HG02763 (cell line): ENCODE results near the gene NPR3.

Experiments used
- ATAC-seq: cut with Tn5 transposase; IDR thresholded peaks from one replicate; pipeline ENCODE4 v1.9.1; 2021; ENCODE audit warnings: mild to moderate bottlenecking, moderate library complexity; ENCODE audit not compliant: unreplicated experiment

The NPR3 gene, protein sequence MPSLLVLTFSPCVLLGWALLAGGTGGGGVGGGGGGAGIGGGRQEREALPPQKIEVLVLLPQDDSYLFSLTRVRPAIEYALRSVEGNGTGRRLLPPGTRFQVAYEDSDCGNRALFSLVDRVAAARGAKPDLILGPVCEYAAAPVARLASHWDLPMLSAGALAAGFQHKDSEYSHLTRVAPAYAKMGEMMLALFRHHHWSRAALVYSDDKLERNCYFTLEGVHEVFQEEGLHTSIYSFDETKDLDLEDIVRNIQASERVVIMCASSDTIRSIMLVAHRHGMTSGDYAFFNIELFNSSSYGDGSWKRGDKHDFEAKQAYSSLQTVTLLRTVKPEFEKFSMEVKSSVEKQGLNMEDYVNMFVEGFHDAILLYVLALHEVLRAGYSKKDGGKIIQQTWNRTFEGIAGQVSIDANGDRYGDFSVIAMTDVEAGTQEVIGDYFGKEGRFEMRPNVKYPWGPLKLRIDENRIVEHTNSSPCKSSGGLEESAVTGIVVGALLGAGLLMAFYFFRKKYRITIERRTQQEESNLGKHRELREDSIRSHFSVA

DNA sequence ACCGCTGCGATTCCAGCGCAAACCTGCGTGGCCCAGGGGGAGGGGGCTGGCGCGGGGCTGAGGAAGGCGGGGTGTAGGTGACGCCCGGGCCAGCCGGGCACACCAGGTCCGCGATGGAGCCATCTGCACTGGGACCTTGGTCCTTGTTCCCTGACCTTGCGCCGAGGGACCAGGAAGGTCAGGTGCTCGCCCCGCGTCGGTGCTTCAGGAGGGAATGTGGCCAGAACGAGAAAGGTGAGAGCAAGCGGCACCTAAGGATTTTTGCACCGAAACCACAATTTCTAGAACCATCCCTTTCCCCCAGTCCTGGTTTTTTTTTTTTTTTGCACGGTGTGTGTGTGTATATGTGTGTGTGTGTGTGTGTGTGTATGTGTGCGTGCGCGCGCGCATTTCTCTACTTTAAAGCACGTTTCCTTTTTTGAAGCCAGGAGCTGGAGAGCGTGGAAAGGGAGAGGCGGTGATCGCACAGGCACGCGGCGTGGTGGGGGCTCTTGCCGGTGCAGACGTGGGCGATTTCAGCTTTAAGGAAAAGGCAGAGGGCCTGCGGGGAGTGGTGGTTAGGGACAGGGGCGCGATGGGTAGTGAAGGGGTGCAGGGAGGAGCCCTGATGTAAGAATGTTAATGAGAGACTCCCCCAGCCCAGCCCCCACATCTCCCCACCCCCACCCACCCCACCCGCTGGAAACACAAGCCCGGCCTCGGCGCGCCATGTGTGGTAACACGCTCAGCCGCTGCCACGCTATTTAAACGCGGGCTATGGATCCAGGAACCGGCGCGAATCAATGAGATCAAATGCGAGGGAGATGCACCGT lies at the start of gene NPR3:
TSS of gene NPR3 (plus strand) at position 772 of the 812 bp plus-strand sequence. CDS start 456 bp downstream, outside the sequence.
- no peak for ATAC-seq

- no peak for ATAC-seq
Observed at GRCh38 chr5:32664523-32664922, 46.6 kb upstream of the NPR3 start.

DNA sequence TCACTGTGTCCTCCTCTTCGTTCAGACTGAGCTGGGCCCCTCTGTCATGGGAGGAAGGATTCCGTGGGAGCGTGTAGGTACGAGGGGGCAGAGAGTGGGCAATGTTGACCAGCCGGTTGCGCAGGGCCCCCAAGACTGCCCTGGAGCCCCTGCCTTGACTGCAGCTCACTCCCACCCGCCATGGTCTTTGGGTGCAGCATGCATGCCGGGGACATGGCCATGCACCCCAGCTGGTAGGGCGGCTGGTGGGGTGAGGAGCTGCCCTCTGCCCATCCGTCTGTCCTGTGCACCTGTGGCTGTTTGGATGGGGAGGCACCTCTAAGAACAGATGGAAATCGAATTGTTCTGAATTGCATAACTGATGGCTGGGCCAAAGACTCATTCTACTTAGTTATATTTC lies 42.6 kb upstream of the NPR3 start:
- no peak for ATAC-seq

- no peak for ATAC-seq
Observed at GRCh38 chr5:32673272-32673671, 37.8 kb upstream of the NPR3 start.

DNA sequence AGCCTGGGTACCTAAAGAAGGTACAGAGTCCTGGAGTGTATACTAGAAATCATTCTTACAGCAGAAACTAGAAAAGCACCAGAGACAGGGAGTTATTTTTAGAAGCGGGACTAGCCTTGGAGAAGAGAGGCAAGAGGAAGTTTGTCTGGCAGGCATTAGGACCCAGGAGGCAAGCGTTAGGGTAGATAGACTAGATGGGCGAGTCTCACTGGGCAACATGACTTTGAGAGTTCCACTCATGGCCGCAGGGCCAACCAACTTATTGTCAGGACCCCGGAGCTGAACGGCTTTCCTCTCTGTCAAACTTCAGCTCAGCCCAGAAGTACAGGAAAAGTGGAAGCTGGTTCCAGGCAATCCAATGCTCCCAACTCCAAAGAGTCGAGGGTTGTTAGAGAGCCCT lies 34.1 kb upstream of the NPR3 start:
- no peak for ATAC-seq

GRCh38 chr5:32678472-32678871 lies 32.6 kb upstream of the NPR3 start:
- no peak for ATAC-seq

DNA sequence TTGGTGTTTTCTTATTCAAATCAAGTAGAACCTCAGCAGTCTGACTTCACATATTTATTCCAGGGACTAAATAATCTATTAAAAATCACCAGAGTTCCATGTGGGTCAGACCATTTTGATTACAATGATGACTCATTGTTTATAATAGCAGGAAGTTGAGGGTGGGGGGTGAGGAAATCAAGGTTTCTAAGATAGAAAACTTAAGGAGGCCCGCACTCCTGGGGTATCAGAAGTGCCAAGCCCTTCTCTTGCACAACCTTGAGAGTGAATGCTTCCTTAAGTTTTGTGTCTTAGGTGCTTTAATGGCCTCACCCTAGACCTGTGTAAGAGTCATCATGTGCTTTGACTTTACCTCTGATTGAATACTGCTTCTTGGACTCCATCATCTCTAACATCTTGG lies 31.9 kb upstream of the NPR3 start:
- no peak for ATAC-seq

GRCh38 chr5:32680183-32680582 lies 30.9 kb upstream of the NPR3 start:
- ATAC-seq, result no peak

- no peak for ATAC-seq
Observed at GRCh38 chr5:32683125-32683524, 28.0 kb upstream of the NPR3 start.

GRCh38 chr5:32684260-32684659 lies 26.9 kb upstream of the NPR3 start:
- no peak for ATAC-seq

DNA sequence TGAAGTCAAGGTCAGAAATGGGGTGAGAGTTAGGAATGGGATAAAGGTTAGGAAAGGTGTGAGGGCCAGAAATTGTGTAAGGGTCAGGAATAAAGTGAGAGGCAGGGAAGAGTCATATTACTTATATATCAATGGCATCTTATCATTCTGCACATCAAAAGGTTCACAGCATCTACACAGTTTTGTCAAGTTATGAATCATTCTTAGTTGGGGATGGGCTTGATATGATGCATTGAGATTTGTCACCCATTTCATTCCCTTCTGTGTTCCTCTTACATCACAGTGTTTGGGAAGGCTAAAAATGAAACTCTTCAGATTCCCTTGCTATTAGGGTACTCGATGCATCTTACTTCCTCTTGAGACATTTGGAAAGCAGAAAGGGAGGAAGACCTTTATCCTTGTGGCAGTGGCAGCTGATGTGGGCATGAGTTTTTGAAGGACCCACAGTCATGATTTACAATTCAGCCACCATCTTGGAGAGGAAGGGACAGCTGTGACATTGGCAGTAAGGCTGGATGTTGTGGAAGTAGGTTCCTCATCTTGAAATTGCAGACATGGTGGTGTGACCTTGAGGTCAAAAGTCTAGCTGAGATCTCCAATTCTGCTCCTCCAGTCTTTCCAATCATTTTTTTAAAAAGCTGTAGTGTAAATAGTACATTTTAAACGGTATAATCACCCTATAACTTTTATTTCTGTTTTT lies 24.2 kb upstream of the NPR3 start:
- ATAC-seq, result no peak

DNA sequence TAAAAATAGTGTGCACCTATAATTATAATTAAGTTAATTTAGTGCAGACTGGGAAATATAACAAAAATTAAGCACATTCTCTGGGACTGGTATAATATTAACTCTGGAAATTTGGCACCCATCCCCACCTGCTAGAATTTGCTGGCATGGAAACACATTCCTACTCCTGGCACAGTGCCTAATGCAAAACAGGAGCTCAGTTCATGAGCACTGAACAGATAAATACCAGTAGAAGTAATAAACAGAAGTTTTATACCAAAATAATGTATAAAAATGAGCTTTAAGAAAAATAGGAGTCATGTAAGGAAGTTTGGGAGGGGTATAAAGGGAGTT lies 23.7 kb upstream of the NPR3 start:
- no peak for ATAC-seq

DNA sequence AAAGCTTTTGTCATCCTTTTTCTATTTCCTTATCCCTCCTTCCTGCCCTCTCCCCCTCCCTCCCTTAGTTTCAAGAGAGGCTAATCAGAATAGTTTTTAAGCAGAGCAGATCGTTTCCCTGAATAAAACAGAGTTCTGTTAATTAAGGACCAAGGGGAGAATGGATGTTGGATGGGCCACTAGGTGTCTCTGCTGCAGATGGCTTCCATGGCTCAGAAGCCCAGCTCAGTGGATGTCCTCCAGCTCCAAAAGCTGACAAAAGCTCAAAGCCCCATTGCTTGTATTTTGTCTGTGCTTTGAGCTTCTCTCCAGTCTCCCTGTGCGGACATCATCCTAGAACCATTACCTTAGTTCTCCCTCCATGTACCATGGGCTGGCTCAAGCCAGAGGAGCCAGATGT lies 21.0 kb upstream of the NPR3 start:
- ATAC-seq, result no peak

DNA sequence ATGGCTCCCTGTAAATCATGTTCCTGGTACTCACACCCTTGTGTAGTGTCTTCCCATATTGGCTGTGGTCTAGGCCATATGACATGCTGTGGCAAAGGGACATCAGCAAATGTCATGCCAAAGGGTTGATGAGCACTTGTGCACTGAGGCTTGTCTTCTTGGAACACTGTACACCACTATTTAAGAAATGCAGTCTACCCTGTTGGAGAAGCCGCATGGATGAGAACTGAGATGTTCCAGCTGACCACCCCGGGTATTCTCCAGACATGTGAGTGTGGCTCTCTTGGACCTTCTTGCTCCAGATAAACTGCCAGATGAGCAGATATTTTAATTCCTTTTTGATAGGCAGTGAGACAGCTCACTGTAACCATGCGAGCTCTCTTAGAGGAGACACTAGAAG lies 20.5 kb upstream of the NPR3 start:
- no peak for ATAC-seq

- no peak for ATAC-seq
Observed at GRCh38 chr5:32692036-32692746, 18.9 kb upstream of the NPR3 start.

DNA sequence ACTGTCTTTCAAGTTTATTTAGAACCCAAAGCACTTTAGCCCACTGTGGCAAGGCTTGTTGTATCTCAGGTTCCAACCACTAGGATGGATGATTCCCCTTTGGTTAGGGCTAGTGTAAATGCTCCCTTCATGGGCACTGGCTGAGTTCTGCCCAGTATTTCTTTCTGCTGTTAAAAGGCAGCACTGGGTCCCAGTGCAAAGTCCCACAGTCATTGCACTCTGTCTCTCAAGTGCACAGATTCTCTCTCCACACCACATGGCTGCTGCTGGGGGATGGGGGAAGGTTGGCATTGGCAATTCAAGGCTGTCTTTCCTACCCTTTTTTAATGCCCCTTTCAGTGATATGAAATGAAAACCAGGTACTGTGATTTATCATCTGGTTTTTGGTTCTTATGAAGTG lies 7.2 kb upstream of the NPR3 start:
- no peak for ATAC-seq

GRCh38 chr5:32707418-32707997 lies 3.6 kb upstream of the NPR3 start:
- ATAC-seq, result no peak

DNA sequence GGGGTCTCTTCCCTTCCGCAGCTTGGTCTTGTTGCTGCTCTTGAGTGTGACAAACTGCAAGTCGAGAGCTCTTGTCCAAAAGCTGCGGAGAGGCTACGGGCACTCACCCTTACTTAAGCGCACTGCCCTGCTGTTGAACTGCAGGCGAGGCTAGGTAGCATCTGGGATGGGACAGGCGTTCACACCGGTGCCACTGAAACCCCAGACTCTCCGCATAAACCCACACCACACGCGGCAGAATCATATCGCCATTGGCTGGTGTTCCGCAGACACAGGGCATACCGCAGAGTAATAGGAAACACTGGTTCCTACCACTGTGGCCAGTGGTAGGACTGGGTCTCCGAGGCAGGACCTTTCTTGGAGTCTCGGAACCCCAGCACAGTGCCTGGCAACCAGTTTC lies 2.2 kb upstream of the NPR3 start:
- no peak for ATAC-seq

- ATAC-seq, result no peak
Observed at GRCh38 chr5:32709750-32710549, 1.2 kb upstream of the NPR3 start.

DNA sequence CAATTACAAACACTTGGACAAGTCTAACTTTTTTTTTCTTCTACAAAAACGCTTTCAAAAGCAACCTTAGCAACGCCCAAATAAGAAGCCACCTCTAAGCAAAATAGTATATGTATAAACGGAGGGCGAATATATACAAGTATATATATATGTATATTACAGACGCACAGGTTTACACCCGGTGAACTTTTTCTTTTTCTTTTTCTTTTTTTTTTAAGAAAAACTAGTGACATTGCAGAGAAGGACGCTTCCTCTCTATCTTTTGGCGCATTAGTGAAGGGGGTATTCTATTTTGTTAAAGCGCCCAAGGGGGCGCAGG lies 200 bp downstream of the NPR3 start:
- no peak for ATAC-seq
